Measurements from ENCODE around the gene ASPHD2. TPM values are rescaled to one million over a fixed set of nuclear protein-coding genes. Genes with fewer than 3 reads are reported as not detected.

Gene ASPHD2
- total RNA-seq, 4 donors from 2014 or later = 0.49 to 1.7 (median 0.88) TPM; not detected in 1

DNA sequence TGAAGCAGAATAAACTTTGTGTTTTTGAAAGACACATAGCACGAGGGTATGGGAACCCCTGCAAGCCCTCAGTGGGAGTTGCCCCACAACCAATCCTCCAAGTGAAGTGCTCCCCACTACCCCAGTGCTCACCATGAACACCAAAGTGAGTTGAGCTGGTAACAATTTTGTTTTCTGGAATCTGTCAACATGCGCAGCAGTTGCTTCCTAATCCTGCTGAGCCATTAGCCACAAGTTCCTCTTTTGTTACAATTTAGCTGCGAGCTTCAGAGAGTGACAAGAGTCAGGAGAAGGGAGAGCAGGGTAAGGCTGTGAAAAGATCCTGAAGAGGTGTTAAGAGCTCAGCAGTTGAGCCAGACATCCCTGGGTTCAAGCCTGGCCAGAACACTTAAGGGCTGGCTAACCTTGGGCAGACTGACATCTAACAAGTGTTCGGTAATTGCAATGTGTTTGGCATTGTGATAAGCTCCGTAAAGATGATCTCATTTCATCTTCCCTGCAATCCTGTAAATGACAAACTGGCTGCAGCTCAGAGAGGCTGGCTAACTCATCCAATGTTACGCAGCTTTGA lies 24.1 kb upstream of the ASPHD2 start:
- TF ChIP-seq, protein P1, sequence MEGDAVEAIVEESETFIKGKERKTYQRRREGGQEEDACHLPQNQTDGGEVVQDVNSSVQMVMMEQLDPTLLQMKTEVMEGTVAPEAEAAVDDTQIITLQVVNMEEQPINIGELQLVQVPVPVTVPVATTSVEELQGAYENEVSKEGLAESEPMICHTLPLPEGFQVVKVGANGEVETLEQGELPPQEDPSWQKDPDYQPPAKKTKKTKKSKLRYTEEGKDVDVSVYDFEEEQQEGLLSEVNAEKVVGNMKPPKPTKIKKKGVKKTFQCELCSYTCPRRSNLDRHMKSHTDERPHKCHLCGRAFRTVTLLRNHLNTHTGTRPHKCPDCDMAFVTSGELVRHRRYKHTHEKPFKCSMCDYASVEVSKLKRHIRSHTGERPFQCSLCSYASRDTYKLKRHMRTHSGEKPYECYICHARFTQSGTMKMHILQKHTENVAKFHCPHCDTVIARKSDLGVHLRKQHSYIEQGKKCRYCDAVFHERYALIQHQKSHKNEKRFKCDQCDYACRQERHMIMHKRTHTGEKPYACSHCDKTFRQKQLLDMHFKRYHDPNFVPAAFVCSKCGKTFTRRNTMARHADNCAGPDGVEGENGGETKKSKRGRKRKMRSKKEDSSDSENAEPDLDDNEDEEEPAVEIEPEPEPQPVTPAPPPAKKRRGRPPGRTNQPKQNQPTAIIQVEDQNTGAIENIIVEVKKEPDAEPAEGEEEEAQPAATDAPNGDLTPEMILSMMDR (IDR thresholded peaks at IDR 0.05; ENCODE audit: low read depth) = no peak

DNA sequence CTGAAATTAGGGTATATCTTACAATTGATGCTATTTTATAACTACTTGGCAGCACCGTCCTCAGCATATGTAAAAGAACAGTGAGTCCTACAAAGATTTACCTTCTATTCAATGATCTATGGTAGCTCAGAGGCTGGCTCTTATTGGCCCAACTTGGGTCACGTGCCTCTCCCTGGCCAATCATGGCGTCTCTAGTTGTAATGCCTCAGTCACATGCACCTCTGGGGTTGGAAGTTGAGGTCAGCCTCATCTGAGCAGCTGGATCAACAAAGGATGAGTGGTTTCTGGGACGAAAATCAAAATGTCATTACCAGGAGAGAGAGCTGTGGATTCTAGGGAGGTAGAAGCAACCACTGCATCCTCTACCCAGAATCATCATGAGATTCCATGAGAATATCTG lies 22.9 kb upstream of the ASPHD2 start:
- TF ChIP-seq, protein P1 (IDR thresholded peaks at IDR 0.05; ENCODE audit: low read depth) = no peak

DNA sequence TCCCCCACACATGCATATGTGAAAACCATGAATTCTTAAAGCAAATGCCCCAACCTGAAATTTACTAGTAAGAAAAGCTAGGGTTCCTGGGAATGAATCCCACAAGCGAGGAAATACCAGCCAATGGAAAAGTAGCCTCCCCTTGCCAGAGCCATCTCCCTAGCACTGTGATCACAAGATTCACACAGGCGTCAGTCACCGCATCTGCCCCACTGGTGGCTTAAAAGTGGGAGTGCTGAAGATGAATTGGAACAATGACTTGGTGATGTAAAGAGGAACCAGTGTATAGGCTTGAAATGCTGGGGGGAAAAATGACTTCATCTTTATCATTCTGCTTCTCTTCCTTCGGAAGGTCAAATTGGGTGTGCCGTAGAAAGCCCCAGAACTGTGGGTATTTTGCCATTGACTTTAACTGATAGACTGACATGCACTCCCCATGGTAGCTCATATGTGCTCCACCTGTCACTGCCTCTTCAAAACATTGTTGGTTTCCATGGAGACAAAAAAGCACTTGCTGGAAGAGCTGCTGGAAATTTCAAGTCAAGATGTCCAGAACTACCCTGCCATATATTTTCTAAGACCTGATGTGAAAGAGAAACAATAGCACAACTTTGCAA lies 19.2 kb upstream of the ASPHD2 start:
- TF ChIP-seq, protein P1 (IDR thresholded peaks at IDR 0.05; ENCODE audit: low read depth) = no peak

DNA sequence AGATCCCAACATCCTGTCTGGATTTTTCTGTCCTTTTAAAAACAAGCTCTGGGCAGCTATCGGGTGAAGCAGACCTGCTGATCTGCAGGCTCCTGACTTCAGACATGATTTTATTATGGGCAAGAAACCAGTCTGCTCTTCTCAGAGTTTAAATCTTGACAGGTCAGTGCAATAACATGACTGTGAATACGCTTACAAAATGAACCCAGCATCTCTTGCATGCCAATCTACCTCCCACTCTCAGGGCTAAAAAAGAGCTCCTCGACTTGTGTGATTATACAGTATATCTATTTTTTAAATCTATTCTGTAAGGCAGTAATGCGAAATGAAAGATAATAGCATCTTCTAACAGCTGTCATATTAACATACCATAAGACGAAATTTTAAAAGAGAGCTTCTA lies 18.7 kb upstream of the ASPHD2 start:
- TF ChIP-seq, protein P1 (IDR thresholded peaks at IDR 0.05; ENCODE audit: low read depth) = no peak

DNA sequence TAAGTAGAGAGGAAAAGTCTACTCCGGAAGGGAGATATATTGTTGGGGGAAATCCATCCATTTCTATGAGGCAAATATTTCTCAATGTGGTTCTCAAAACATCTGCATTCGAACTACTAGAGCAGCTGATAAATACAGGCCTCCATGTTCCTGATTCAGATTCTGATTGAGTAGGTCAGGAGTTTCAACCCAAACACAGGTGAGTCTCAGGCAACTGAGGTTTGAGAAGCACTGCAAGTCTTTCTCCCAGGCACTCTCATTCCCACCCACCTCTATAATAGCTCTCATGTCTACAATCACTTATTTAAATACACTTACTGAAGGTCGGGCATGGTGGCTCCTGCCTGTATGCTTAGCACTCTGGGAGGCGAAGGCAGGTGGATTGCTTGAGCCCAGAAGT lies 14.7 kb upstream of the ASPHD2 start:
- TF ChIP-seq, protein P1 (IDR thresholded peaks at IDR 0.05; ENCODE audit: low read depth) = no peak

DNA sequence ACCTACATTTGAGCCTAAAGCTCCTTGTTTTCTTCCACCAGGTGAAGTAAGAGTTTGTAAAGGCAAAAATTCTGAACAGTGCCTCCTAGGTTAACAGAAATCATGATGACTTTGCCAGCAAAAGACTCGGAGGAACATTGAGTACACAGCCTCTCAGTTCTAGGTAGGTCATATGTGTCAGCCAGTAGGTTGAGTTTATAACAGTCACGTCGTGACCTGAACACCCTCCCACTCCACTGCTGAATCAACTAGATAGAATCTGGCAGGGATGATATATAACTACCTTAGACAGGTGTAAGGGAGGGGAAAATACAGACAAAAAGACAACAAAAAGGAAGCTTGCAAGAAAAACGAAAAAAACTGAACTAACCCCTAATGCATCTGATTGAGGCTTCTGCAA lies 12.8 kb upstream of the ASPHD2 start:
- TF ChIP-seq, protein P1 (IDR thresholded peaks at IDR 0.05; ENCODE audit: low read depth) = no peak

DNA sequence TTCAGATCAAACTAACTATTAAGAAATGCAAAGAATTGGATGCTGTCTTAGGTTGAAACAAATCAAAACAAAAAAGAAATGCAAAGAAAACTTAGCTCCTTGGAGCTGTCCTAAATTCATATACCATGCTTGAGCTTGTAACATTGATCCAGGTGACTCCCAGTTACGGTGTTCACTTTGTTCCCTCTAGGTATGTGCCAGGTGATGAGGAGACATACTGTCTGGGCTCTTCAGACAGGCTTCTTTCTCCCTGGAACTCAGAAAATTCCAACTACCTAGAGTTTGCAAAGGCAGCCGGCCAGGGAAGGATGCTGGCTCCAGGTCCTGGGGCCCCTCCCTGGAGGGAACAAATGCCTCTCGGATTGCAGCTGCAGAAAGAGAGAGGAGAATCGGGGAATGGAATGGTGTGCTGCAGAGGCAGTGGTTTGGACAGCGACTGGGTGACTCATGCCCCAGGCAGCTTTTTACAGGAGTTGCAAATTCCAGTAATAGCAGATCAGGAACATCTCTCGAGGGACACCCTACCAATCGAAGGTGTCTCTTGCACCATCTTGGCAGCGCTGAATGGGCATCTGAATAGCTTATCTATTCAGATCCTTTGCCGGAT lies 12.3 kb upstream of the ASPHD2 start:
- TF ChIP-seq, protein P1 (IDR thresholded peaks at IDR 0.05; ENCODE audit: low read depth) = no peak
